MCF 10A (cell line): Measurements from ENCODE around the gene SEBOX. TPM values are rescaled to one million over a fixed set of nuclear protein-coding genes. Genes with fewer than 3 reads are reported as not detected.
A peak's percentile ranks its signal among the peaks of the same experiment; 100 is the strongest.

Experiments used
- BruUV-seq: library from RNA; stranded (reverse); fragments of 400-500 nt; replicated peaks from 2 replicates; lab custom pipeline; 2021; lab: Mats Ljungman, UMichigan
- CTCF ChIA-PET: fragments of 300-600 bp; sonication (Branson Sonifier 250); formaldehyde crosslinking; extraction: SDS; loops from one replicate; lab custom pipeline; 2021; ENCODE audit warnings: antibody characterized with exemption, inconsistent platforms; lab: Yijun Ruan, JAX
- POLR2A ChIA-PET: fragments of 300-600, 350-650 bp; sonication (Branson Sonifier 250); formaldehyde crosslinking; extraction: SDS; loops from one replicate; lab custom pipeline; 2020; ENCODE audit warnings: antibody characterized with exemption, inconsistent platforms; lab: Yijun Ruan, JAX
- DNase-seq: peaks from one replicate; pipeline ENCODE4 v3.0.0-alpha.2; 2018; ENCODE audit not compliant: unreplicated experiment
- H3K27ac Mint-ChIP-seq: one replicate; pipeline ENCODE4 v1.8.0; 2022; ENCODE audit warnings: mild to moderate bottlenecking, low read depth, mixed read lengths; ENCODE audit not compliant: unreplicated experiment
- H3K27me3 Mint-ChIP-seq: one replicate; pipeline ENCODE4 v1.8.0; 2022; ENCODE audit warnings: mixed read lengths; ENCODE audit not compliant: insufficient read depth, unreplicated experiment
- H3K36me3 Mint-ChIP-seq: one replicate; pipeline ENCODE4 v1.8.0; 2022; ENCODE audit warnings: mild to moderate bottlenecking, moderate library complexity, mixed read lengths; ENCODE audit not compliant: insufficient read depth, unreplicated experiment
- H3K4me1 Mint-ChIP-seq: one replicate; pipeline ENCODE4 v1.8.0; 2022; ENCODE audit warnings: mixed read lengths; ENCODE audit not compliant: insufficient read depth, unreplicated experiment
- H3K4me3 Mint-ChIP-seq: one replicate; pipeline ENCODE4 v1.8.0; 2022; ENCODE audit warnings: mild to moderate bottlenecking, moderate library complexity, mixed read lengths; ENCODE audit not compliant: unreplicated experiment
- H3K9me3 Mint-ChIP-seq: one replicate; pipeline ENCODE4 v1.8.0; 2022; ENCODE audit warnings: mixed read lengths; ENCODE audit not compliant: unreplicated experiment
- intact Hi-C: fragments of 100-400 bp; cut with micrococcal nuclease; formaldehyde crosslinking; loops from 2 replicates; pipeline ENCODE4 v1.14.1; 2022
- total RNA-seq: library from RNA; stranded (reverse); gene quantifications from 2 replicates; pipeline ENCODE4 v1.2.3, GENCODE V29; 2022
- TF ChIP-seq, protein P1 (sequence below): fragments of 200-600 bp; IDR thresholded peaks from one replicate; pipeline ENCODE4 v1.8.0; 2022; ENCODE audit warnings: antibody characterized with exemption, mild to moderate bottlenecking; ENCODE audit not compliant: unreplicated experiment

SEBOX gene
- total RNA-seq, 1 experiment from 2014 or later, result not detected

DNA sequence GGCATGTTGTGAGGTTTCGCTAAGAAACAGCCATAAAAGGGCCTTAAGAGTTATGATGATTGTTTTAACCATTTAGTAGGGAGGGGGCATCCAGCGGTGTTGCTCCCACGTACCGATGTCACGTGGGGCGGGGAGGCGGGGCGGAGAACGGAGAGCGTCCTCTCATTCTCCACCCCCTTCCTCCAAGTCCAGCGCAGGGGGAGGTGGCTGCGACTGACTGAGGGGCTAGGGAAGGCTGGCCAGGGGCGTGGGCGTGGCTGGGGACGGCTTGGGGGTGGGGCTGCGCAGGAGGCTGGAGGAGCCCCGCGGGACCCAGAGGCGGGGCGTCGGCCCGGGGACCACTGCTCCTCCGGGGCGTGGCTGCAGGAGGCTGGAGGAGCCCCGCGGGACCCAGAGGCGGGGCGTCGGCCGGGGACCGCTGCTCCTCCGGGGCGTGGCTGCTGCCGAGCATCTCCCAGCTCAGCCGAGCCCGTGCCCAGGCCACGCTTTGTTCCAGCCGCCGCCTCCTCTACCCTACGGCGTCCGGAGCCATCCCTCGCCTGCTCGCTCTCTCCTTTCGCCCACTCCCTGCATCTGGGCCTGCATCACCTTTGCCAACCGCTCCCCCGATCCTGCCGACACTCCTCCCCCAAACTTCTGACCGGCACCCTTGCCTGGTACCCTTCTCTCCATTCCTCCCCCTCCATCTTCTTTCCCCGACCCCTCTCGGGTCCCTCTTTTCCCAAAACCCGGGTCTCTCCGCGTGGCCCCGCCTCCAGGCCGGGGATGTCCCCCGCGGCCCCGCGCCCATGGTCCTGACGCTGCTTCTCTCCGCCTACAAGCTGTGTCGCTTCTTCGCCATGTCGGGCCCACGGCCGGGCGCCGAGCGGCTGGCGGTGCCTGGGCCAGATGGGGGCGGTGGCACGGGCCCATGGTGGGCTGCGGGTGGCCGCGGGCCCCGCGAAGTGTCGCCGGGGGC is 6.5 kb upstream of the SEBOX start, which contains the start of gene SARM1:
TSS of gene SARM1 (plus strand) at position 450 of the 958 bp plus-strand sequence. CDS start at position 789, 339 bp downstream.
- BruUV-seq, result no TSS peak
- H3K4me1 Mint-ChIP-seq, result peaks cover 5% of the 10 kb centered on the region
- ChIA-PET POLR2A (interaction anchor here (1.6 to 1.9 kb wide), 2 partner anchors 8 to 14 kb away, joined by 7 to 9 read pairs; partner anchors contain the start of gene POLDIP2), CTCF (interaction anchor here (3.9 kb wide), 1 partner anchor 45 kb away, joined by 16 read pairs; no protein-coding TSS in a partner anchor)
- DNase-seq, result peak; percentile 27
- H3K36me3 Mint-ChIP-seq, result peaks cover 2% of the 10 kb centered on the region
- H3K27ac Mint-ChIP-seq, result peak within 1 kb of the TSS; percentile 70
- peak within 1 kb of the TSS; percentile 70 for H3K4me3 Mint-ChIP-seq
- H3K27me3 Mint-ChIP-seq, result no peaks in the 10 kb centered on the region
- intact Hi-C loops, result no loop called here
- TF ChIP-seq, protein P1, sequence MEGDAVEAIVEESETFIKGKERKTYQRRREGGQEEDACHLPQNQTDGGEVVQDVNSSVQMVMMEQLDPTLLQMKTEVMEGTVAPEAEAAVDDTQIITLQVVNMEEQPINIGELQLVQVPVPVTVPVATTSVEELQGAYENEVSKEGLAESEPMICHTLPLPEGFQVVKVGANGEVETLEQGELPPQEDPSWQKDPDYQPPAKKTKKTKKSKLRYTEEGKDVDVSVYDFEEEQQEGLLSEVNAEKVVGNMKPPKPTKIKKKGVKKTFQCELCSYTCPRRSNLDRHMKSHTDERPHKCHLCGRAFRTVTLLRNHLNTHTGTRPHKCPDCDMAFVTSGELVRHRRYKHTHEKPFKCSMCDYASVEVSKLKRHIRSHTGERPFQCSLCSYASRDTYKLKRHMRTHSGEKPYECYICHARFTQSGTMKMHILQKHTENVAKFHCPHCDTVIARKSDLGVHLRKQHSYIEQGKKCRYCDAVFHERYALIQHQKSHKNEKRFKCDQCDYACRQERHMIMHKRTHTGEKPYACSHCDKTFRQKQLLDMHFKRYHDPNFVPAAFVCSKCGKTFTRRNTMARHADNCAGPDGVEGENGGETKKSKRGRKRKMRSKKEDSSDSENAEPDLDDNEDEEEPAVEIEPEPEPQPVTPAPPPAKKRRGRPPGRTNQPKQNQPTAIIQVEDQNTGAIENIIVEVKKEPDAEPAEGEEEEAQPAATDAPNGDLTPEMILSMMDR, result no peak
- H3K9me3 Mint-ChIP-seq, result no peaks in the 10 kb centered on the region

DNA sequence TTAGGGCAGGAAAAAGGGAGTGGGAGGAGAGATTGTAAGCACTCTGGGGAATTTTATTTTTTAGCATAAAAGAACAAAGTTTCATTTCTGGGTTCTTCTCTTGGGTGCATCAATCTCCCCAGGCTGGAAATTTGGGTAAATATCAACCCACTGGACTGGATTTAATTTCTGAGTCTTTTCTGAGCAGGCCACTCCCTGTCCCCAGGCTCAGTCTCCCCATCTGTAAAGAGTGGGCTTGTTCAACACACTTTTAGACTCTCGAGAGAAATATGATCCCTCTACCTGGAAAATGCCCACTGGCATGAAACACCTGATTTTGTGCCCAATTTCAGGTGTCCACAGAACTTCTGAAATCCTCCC is 5.7 kb upstream of the SEBOX start:
- ChIA-PET CTCF (interaction anchor here (1.1 to 3.9 kb wide), 2 partner anchors 22 to 46 kb away, joined by 3 to 16 read pairs; no protein-coding TSS in a partner anchor), POLR2A (interaction anchor here (1.6 to 1.9 kb wide), 2 partner anchors 9 to 13 kb away, joined by 7 to 9 read pairs; partner anchors contain the start of gene POLDIP2)
- H3K27me3 Mint-ChIP-seq, result no peaks in the 10 kb centered on the region
- peaks cover 5% of the 10 kb centered on the region for H3K4me1 Mint-ChIP-seq
- BruUV-seq, result no TSS peak
- no peak for DNase-seq
- peak overlapping the region; percentile 70 for H3K4me3 Mint-ChIP-seq
- intact Hi-C loops, result no loop called here
- TF ChIP-seq, protein P1, result no peak
- no peaks in the 10 kb centered on the region for H3K9me3 Mint-ChIP-seq
- peak overlapping the region; percentile 70 for H3K27ac Mint-ChIP-seq
- peaks cover 4% of the 10 kb centered on the region for H3K36me3 Mint-ChIP-seq

DNA sequence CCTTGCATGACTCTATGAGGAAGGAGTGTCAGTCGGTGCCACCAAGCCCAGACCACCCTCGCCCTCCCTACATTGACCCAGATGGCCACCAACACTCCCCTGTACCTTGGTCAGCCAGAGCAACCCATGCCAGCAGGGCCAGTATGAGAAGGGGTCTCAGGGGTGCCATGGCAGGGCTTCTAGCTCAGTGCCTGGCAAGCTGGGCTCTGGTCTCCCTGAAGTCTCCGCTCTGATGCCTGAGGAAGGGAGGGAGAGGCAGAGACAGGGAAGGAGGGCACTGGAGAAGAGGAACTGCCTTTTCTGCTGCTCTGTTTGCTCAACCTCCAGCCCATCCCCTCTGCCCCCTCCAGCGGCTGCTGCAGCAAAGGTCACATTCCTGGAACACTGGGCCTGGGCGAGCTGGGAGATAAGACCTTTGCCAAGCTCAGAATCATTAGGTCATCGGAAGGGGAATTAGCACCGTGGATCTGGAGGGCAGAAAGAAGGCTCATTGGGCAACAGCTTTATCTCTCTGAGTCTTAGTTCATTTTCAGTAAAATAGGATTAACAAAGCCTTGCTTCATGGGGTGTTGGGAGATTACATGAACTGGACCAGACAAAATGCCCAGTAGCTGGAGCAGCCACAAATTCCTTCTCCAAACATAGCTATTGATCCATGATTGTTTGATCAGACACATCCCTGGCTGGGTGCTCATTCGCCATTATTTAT is 5.2 kb upstream of the SEBOX start, which contains the start of gene VTN:
TSS of gene VTN (minus strand) at position 273 of the 709 bp plus-strand sequence. CDS start at position 169, 104 bp downstream.
- Mint-ChIP-seq H3K27me3 (no peaks in the 10 kb centered on the region), H3K36me3 (peaks cover 4% of the 10 kb centered on the region), H3K4me1 (peaks cover 5% of the 10 kb centered on the region), H3K4me3 (peak within 1 kb of the TSS; percentile 70), H3K27ac (peak within 1 kb of the TSS; percentile 70), H3K9me3 (no peaks in the 10 kb centered on the region)
- POLR2A ChIA-PET, result interaction anchor here (1.6 to 1.9 kb wide), 2 partner anchors 10 to 13 kb away, joined by 7 to 9 read pairs; partner anchors contain the start of gene POLDIP2
- DNase-seq, result peak; percentile 5
- intact Hi-C loops, result no loop called here
- TF ChIP-seq, protein P1, result no peak
- CTCF ChIA-PET, result interaction anchor here (0.5 to 3.9 kb wide), 3 partner anchors 14 to 46 kb away, joined by 3 to 16 read pairs (median 3); no protein-coding TSS in a partner anchor
- BruUV-seq, result no TSS peak
